Kasumi-1 (cell line): ENCODE data around the gene ENGASE.

Source experiments
- DNase-seq, 2 experiments: peaks; one replicate each; lab custom pipeline; 2025; lab: John Stamatoyannopoulos, UW

Gene ENGASE

DNA sequence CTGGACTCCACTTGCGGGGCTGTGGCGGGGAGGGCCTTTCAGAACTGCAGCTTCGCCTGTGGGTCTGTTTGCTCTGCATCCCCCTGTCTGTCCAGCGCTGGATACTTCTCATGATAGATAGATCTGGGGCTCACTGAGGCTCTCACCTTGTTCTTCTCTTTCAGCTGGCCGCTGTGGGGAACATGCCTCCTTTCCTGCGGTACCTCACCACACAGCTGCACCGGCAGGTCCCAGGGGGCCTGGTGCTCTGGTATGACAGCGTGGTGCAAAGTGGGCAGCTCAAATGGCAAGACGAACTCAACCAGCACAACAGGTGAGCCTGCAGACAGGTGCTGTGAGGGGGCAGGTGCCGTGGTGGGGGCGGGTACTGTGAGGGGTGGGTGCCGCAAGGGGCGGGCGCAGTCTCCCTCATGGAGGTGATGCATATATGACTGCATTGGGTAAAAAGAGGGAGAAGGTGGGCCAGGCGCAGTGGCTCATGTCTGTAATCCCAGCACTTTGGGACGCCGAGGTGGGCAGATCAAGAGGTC lies 6.2 kb downstream of the ENGASE start:
- DNase-seq = no peak

DNA sequence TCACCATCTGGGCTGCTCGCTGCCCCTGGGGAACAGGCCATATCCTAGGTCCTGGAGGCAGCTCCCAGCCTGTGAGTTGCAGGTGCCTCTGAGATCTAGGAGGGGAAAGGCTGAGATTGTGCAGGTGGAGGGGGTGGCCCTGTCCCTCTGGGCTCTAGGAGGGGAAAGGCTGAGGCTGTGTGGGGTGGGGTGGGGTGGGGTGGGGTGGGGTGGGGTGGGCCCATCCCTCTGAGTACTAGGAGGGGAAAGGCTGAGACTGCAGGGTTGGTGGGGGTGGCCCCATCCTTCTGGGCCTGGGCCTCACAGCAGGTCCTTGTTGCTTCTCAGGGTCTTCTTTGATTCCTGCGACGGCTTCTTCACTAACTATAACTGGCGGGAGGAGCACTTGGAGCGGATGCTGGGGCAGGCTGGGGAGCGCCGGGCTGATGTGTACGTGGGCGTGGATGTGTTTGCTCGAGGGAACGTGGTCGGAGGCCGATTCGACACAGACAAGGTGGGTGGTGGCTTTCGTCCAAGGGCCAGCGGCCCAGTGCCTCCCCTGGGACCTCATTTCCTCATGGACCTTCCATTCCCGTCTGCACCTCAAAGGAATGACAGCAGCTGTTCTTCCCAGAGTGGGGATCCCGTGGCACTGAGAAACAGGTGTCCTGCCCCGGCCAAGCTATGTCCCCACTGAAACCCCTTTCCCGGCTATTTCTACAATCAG lies 7.1 kb downstream of the ENGASE start:
- no peak for DNase-seq

DNA sequence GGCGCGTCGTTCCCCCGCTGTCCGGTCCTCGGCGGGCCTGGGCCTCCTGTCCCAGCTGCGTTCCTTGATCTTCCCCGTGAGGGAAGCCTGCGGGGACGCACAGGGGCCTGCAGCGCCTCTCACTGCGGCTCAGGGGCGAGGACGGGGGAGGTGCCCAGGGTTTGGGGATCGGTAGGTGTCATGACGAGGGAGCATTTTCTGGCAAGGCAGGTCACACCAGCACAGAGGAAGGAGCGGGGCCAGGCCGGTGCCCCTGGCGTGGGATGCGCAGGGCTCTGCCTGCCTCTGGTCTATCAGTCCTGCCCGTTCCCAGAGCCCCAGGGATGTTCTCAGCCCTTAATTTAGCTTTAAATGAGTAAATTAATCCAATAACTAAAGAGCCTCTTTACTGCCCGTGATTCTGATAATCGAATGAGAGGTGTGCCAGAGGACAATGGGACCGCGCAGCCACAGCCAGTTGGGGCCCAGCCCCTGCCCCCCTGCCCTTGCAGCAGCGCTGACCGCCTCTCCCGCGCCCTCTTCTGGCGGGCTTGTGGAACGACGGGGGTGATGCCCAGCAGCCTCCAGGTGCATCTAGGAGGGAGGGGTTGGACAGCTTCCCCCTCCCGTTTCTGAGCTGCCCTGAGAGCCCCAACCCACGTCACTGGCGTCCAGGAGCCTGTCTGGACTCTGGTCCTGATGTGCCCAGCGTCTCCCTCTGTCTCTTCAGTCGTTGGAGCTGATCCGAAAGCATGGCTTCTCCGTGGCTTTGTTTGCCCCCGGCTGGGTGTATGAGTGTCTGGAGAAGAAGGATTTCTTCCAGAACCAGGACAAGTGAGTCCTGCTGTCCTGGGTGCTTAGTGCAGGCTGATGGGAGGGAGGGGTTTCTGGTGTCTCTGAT lies 7.9 kb downstream of the ENGASE start:
- peak; percentile 10 to 52 for DNase-seq

DNA sequence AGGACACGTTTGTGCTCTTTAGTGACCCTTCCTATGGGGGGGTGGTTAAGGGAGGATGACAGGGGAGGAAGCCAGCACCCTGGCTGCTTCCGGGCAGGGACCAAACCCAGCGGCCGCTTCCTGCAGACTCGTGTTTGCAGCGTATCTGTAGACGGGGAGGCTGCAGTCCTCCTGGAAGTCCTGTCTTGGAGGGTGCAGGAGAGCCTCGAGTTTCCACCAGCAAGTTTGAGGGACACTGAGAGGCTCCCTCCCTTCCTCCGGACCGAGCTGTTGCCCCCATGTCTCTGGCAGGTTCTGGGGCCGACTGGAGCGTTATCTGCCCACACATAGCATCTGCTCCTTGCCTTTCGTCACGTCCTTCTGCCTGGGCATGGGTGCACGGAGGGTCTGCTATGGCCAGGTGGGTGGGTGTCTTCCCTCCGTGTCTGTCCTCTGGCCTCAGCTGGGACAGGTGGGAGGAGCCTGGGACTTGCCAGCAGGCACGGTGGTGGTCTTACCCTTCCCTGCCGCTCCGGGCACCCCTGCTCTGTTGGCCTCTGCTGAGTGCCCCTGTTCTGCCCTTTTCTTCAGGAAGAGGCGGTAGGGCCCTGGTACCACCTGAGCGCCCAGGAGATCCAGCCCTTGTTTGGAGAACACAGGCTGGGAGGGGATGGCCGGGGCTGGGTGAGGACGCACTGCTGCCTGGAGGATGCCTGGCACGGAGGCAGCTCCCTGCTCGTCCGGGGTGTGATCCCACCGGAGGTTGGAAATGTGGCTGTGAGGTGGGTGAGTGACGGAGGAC lies 8.8 kb downstream of the ENGASE start:
- no peak for DNase-seq

DNA sequence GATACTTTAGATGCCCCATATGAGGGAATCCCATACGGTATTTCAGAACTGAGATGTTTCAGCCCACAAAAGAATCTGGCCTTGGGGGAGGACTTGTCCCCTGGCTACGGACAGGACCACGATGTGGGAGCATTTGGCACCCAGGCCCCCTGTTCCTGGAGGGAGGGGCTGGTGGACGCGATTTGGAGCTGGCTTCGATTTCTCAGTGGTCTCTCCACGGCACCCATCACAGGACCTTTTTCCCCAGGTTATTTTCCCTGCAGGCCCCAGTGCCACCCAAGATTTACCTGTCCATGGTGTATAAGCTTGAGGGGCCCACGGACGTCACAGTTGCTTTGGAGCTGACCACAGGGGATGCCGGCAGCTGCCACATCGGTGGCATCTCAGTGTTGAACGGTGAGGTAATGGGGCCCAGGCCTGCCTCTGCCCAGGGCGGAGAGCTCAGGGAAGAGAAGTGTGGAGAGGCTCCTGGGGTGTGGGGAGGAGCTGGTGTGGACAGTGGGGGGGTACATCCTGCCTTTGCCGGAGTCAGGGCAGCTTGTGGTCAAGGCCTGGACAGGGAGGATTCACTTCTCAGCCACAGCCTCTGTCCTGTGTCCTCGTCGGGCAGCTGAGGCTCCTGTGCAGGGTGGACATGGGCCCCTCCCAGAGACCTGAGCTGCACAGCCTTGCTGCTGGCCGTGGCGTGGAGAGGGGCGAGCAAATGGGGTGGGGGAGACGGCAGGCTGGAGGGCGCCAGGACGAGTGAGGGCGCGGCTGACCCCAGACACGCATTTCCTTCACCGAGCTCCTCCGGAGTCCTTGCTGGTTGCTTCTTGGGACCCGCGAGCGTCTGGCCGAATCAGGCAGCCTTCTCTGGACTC lies 9.9 kb downstream of the ENGASE start:
- DNase-seq = no peak

DNA sequence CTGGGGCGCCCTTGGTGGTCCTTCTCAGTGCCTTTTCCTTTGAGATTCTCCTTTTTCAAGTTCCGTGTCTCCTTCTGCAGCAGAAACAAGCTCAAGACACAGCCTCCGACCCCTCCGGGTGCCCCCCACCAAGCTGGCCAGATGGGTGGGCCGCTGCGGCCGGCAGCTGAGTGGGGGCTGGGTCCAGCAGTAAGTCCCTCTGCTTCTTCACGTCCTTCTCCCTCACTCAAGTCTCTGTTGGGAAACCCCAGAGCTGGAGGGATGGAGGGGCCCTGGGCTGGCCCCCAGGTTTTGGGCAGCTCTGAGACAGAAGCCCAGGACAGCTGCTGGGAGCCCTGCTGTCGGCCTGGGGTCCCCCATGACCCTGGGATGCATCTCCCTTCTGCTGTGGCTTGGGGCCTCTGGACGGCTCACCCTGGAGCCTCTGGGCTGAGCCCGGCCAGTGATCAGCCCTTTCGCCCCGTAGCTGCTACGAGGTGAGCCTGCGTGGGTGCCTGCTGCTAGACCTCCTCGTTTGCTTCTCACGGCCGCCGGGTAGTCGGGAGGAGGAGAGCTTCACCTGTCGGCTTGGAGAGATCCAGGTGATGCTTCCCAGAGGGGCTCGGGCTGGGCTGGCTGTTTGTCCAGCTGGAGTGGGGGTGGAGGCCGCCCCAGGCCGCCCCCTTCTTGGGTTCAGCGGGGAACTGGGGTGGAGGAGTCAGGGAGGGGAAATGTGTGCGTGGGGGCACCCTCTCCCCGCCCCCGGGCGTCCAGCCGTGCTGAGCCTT lies 10.7 kb downstream of the ENGASE start:
- DNase-seq = no peak

DNA sequence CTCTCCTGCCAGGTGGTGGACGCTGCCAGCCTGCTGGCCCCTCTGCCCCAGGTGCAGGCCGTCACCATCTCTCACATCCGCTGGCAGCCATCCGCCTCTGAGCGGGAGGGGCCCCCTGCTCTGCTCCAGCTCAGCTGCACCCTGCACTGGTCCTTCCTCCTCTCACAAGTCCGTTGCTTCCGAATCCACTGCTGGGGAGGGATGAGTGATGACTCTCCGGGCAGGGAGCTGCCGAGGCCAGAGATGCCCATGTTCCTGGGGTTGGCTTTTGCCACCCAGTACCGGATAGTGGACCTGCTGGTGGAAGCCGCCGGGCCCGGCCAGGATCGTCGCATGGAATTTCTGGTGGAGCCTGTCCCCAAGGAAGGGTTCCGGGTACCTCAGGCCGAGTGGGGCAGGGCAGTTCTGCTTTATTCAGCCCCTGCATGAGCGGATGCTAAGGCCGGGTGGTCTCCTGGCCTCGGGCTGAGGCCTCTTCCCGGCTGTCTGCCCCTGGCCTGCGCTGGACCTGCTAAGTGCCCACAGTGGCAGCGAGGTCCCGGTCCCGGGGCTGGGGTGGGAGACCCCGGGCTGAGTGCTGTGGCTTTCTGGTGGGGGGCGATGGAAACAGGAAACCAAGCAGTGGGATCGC lies 11.4 kb downstream of the ENGASE start:
- no peak for DNase-seq

DNA sequence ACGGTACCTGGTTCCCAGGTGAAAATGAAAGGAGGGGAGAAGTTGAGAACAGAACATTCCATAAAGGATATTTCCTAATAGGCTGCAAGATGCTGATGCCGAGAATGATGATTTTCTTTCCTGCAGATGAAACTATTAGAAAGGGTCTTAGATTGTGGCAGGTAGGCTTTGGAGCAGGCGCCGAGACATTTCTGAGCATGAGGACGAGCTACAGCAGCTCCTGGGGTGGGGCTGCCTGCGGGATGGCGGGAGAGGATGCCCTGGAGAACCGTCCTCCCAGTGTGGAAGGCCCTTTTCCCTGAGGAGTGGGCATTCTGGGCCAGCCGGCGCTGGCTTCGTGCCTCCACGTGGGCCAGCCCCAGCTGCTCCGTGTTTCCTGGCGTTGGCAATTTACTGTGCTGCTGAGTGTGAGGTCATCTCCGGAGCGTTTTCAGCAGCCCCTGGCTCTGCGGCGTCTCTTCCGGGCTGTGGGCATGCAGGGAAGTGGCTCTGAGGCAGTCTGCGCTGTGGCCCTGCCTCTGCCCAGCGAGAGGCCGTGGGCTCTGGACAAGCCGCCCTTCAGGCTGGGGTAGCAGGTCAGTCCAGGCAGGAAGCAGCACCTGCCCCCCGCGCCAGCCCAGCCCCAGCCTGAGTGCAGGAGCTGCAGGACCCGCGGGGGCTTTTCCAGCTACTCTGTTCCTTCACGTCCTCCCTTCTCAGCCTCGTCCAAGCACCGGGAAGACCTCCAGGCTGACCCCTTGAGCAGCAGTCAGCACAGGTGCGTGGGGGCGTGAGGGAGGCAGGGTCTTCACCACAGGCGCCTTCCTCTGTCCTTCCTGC lies 12.2 kb downstream of the ENGASE start:
- no peak for DNase-seq

DNA sequence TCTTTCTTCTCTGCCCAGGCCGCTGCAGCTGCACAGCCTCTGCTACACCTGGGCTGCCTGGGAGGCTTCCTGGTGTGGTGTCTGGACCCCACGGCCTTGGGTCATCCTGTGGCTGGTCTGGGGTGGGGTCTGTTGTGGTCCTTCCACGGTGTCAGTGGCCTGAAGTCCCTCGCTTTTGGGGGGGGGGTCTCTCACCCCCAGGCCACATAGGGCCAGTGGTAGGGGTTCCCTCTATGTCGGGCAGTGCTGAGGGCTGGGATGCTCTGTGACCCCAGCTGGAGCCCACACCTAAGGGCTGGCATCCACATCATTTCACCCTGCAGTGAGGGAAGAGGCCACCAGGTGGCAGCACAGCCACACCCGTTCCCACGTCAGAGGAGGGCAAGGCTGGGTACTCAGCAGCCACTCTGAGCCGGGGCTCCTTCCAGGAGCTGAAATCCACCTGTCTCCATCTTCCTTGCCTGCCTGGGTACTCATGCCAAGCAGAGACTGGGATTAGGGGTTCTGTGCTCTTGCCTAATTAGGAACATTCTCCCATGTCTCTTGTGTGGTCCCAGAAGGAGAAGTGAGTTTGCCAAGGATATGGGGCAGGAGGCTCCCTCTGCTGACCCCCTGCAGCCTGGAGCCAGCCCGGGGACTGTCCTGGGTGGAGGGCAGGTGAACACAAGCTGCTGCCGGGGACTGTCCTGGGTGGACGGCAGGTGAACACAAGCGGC lies 13.0 kb downstream of the ENGASE start:
- peak; percentile 68 to 79 for DNase-seq

DNA sequence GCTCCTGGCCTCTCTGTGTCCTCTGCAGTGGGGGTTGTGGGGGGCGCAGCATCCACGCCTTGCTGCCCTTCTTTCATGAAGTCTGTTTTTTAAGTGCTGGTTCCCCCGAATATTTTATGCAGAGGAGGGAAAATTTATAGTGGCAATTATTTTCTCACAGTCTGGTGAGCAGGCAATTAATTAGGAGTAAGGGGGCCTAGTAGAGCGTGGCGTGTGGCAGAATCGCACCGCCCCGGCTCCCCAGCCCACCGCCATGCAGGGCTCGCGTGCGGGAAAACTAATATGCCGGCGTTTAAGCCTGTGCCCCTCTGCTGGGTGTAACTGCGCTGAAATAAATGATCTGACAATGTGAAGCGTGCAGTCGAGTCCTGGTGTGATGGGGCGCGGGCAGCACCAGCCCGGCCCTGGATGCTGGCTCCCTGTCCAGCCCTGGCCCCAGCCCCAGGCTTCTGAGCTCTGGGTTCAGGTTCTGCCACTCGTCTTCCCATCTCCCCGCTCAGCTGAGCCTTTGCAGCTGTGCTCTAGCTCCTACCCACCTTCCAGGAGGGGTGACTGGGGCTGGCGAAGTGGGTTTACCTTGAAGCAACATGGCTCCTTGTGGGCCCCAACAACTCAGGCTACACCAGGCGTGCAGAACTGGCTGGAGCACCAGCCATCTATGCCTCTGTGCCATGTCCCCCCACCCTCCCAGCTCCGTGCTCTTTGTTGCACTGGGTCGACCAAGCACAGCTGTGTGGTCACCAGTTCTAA lies 13.8 kb downstream of the ENGASE start:
- DNase-seq = no peak

DNA sequence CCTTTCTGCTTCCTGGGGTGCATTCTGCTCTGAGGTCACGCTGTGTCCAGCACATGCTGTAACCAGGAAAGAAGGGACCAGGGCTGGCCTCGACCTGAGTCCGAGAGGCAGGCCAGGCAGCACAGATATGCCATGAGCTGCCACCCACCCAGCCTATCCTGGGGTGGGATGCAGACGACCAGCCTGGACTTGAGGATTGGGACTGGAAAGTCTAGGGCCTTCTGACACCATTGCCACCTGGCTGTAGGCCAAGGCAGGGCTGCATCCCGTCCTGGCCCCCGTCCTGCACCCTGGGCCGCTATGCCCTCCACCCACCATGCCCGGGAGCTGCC lies 14.3 kb downstream of the ENGASE start:
- no peak for DNase-seq

DNA sequence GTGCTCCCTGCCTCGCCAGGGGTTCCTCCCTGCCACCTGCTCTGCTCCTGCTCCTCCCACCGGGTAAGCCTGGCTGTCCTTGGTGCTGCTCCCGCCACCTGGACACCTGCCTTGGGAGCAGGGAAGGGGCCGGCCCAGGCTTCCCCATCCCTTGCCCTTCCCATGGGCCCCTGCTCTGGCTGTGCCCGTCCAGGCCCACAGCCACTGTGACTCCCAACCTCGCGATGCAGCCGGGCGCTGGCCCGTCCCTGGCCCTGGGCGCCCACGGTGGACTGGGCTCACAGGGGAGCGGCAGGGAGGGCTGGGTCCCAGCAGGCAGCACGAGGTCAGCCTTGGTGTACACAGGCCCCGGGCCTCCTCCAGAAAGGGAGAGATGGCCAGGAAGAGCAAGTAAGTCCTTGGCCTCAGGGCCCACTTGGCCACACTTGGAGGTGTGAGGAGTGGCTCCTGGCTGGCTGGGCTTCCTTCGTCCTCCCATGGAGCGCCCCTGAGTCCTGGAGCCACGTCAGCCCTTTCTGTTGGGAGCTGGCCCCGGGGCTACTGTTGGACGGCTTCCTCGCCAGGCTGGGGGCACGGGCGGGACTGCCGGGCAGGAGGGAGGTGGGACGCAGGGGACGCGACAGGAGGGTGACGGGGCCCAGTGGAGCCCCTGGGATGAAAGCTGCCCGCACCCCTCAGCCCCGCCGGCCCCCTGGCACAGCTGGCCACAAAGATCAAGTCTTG lies 15.3 kb downstream of the ENGASE start:
- DNase-seq = no peak

DNA sequence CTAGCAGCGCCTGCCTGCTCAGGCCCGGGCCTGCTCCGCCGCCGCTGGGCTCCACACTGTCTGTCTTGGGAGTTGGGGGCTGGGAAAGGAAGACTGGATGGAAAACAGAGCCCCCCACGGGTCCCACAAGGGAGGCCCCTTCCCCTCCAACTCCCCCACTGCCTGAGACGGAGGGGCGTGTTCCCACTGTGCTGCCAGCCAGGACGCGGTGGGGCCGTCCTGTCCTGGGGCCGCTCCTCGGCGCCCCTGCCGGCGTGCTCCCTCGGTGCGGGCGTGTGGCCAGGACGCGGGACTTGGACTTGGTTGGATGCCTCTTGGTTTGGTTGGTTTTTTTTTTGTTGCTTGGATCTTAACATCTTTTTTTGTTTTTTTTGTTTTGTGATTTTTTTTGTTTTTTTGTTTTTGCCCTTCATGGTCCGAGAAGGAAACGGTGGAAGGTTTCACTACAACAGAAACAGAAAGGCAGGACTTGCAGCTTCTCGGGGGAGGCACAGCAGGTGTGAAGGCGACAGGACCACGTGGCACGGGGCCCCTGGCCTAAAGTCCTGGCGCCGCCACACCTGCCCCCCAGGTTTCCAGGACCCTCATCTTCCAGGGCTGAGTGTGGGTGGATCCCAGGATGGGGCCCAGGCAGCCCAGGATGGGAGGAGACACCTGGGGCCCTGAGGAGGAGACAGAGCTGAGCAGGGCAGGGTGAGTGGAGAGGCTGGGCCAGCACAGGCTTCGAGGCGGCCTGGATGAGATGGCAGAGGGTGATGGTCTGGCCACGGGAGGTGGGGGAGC lies 16.0 kb downstream of the ENGASE start:
- no peak for DNase-seq

DNA sequence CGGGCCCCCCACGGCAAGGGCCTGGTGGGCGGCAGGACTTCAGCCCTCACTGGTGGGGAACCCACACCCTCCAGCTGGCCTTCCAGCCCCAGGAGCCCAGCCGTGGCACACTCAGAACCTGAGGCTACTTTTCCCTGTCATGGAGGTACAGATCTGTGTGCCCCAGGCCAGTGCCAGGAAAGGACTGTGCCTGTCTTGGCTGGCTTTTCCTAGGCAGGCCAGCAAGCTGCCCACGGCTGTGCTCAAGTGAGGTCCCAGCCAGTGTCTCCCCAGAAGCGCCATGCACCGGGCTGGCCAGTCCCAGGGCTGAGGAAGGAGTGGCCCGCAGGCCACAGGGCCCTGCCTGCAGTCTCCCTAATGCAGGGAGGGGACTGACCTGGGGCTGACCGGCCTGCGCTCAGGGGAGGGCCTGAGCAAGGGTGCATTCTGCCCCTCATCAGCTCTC lies 16.6 kb downstream of the ENGASE start:
- no peak for DNase-seq

DNA sequence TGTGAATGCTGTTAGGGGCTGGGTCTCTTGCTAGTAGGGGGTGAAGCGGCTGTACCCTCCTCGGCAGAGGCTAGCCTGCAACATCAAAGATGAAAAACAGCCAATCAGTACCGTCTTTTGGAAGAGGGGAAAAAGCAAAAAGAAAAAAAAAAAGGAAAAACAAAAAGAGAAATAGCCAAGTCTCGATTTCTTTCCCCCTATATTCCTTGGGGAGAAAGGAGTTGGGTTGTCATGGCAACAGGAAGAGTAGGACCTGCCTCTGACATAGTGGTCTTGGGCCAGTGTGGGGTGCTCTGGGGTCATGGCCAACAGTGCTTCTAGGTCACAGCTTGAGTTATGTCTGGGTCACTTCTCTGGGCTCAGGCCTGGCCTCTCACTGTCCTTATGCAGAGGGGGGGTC lies 17.9 kb downstream of the ENGASE start:
- DNase-seq = no peak

DNA sequence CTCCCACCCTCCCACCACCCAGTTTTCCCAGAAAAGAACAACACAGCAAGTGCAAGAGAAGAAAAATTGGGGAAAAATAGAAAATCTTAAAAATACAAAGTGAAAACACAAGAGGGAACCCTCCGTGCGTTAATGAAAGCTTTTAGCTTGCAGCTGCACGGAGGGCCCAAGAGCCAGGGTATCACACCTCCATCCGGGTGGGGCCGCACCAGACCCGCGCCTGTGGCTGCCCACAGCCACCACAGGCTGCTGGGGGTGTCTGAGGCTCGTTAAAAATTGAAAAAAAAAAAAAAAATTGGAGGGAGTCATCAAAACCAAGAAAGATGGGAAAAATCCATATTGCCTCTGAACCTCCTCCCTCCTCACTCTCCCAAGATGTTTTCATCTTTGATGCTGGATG lies 18.6 kb downstream of the ENGASE start:
- no peak for DNase-seq
